ENCODE data around the gene KMT5C.
A peak's percentile ranks its signal among the peaks of the same experiment; 100 is the strongest.

KMT5C gene

GRCh38 chr19:55366790-55367189 lies 27.1 kb downstream of the KMT5C start:
- DNase-seq (ENCODE audit: low spot score): no peak

- DNase-seq (ENCODE audit: low spot score): no peak
These were observed 28.4 kb downstream of the KMT5C start for GRCh38 chr19:55368106-55368505.

GRCh38 chr19:55368701-55369563 lies 29.3 kb downstream of the KMT5C start:
- no peak for DNase-seq (ENCODE audit: low spot score)

GRCh38 chr19:55369653-55370304 lies 30.1 kb downstream of the KMT5C start:
- no peak for DNase-seq (ENCODE audit: low spot score)

- no peak for DNase-seq (ENCODE audit: low spot score)
These were observed 30.8 kb downstream of the KMT5C start, which contains the start of gene IL11 for GRCh38 chr19:55370305-55370988. Gene IL11 (minus strand): TSS chr19:55370463. CDS start chr19:55370310, 153 bp downstream.

- DNase-seq (ENCODE audit: low spot score): no peak
These were observed 32.8 kb downstream of the KMT5C start for GRCh38 chr19:55372316-55373081.

- DNase-seq (ENCODE audit: low spot score): no peak
These were observed 33.8 kb downstream of the KMT5C start for GRCh38 chr19:55373306-55373992.

- no peak for DNase-seq (ENCODE audit: low spot score)
These were observed 34.5 kb downstream of the KMT5C start for GRCh38 chr19:55373993-55374757.

GRCh38 chr19:55376241-55376933 lies 36.7 kb downstream of the KMT5C start, which contains the start of gene TMEM190:
Gene TMEM190 (plus strand): TSS chr19:55376826. CDS start chr19:55376854, 28 bp downstream.
- no peak for DNase-seq (ENCODE audit: low spot score)

GRCh38 chr19:55377356-55378131 lies 37.9 kb downstream of the KMT5C start:
- no peak for DNase-seq (ENCODE audit: low spot score)

- DNase-seq (ENCODE audit: low spot score): no peak
These were observed 39.5 kb downstream of the KMT5C start for GRCh38 chr19:55379174-55379573.

- DNase-seq (ENCODE audit: low spot score): no peak
These were observed 42.3 kb downstream of the KMT5C start for GRCh38 chr19:55382013-55382412.

- no peak for DNase-seq (ENCODE audit: low spot score)
These were observed 42.9 kb downstream of the KMT5C start for GRCh38 chr19:55382522-55383054.

- peak; percentile 44 for DNase-seq (ENCODE audit: low spot score)
These were observed 43.8 kb downstream of the KMT5C start for GRCh38 chr19:55383279-55384130.

GRCh38 chr19:55384131-55384919 lies 44.6 kb downstream of the KMT5C start, which contains the start of gene TMEM238:
Gene TMEM238 (minus strand): TSS chr19:55384292. CDS start chr19:55384259, 33 bp downstream.
- DNase-seq (ENCODE audit: low spot score): no peak

- DNase-seq (ENCODE audit: low spot score): peak; percentile 94
These were observed 45.4 kb downstream of the KMT5C start for GRCh38 chr19:55384920-55385723.
